Transverse colon (tissue), 4 donors: ENCODE measurements around the gene SLC13A1. TPM values are rescaled to one million over a fixed set of nuclear protein-coding genes. Genes with fewer than 3 reads are reported as not detected.

ENCODE experiments used
- DNase-seq: peaks from one replicate; pipeline ENCODE4 v3.0.0-alpha.2; 2019
- H3K27ac ChIP-seq, 4 donors: fragments of 200-600 bp; sonication (generic); 2 replicates each; pipeline ENCODE4 v1.5.1; 2016 to 2018; ENCODE audit warnings: inconsistent platforms in 4 of 4
- H3K27me3 ChIP-seq: fragments of 200-600 bp; sonication (generic); 2 replicates; pipeline ENCODE4 v1.5.1; 2017; ENCODE audit warnings: inconsistent platforms
- H3K36me3 ChIP-seq, 4 donors: fragments of 200-600 bp; sonication (generic); 2 replicates each; pipeline ENCODE4 v1.5.1; 2017 to 2019; ENCODE audit warnings: inconsistent platforms in 4 of 4
- H3K4me1 ChIP-seq, 4 donors: fragments of 200-600 bp; sonication (generic); 2 replicates each; pipeline ENCODE4 v1.5.1; 2017 to 2020; ENCODE audit warnings: inconsistent platforms in 4 of 4
- H3K4me3 ChIP-seq, 4 donors: fragments of 200-600 bp; sonication (generic); 1 replicate in 1 of 4; 2 replicates in 3 of 4; pipeline versions ENCODE4 v1.5.1 to v1.6.1; 2017 to 2019; ENCODE audit warnings: inconsistent platforms in 4 of 4
- H3K9me3 ChIP-seq, 2 donors: fragments of 200-600 bp; sonication (generic); 2 replicates each; pipeline ENCODE4 v1.5.1; 2017 to 2019; ENCODE audit warnings: inconsistent platforms in 2 of 2
- EP300 ChIP-seq: sonication (generic); formaldehyde crosslinking; IDR thresholded peaks from one replicate; pipeline ENCODE4 v1.6.1; 2017; ENCODE audit warnings: antibody characterized with exemption, low read depth
- POLR2A ChIP-seq: fragments of 450-650 bp; IDR thresholded peaks from one replicate; pipeline ENCODE4 v1.6.1; 2016; ENCODE audit warnings: antibody characterized with exemption, mild to moderate bottlenecking, moderate library complexity
- POLR2AphosphoS5 ChIP-seq, 3 donors: sonication (generic); formaldehyde crosslinking; IDR thresholded peaks; one replicate each; pipeline ENCODE4 v1.6.1; 2016; ENCODE audit warnings: antibody characterized with exemption in 3 of 3
- WGBS, 2 donors: methylation state at CpG; one replicate each; pipeline ENCODE4 v1.1.5; 2018; ENCODE audit warnings: low coverage in 1 of 2; 5-methylcytosine and 5-hydroxymethylcytosine counted together
- in situ Hi-C, 4 donors: fragments of 200-750 bp; cut with MboI; loops; one replicate each; pipeline versions ENCODE4 v1.15.0 to v1.15.1; 2017; ENCODE audit warnings: low sequenced_read_pairs in 3 of 4, low pct_ligation_motif_present in 1 of 4, low pct_unique_long_range_greater_than_20kb in 1 of 4
- intact Hi-C: fragments of 100-400 bp; cut with DNase I; formaldehyde crosslinking; loops from one replicate; pipeline ENCODE4 v1.15.1; 2023; ENCODE audit warnings: low total_unique reads
- total RNA-seq, 4 donors: library from RNA; depleted of rRNA; stranded (reverse); fragments of >200 nt; gene quantifications; one replicate each; pipeline ENCODE4 v1.1.0, GENCODE V29; 2016
- TF ChIP-seq, protein P1 (sequence below), 5 experiments: fragments of 200-600 bp in 3 of 5; fragments of 450-650 bp in 2 of 5; sonication (generic) in 3 of 5; IDR thresholded peaks; 1 replicate in 2 of 5; 2 replicates in 3 of 5; pipeline ENCODE4 v1.5.1; 2016 to 2017; ENCODE audit warnings: antibody characterized with exemption in 5 of 5, inconsistent platforms in 3 of 5, mild to moderate bottlenecking in 2 of 5, moderate library complexity in 1 of 5

Gene SLC13A1
- total RNA-seq, 4 donors from 2014 or later = 2.1 to 7.5 TPM; not detected in 2

GRCh38 chr7:123131961-123132360, 67.8 kb downstream of the SLC13A1 start:
- in situ Hi-C loops = no loop called here
- H3K4me1 ChIP-seq = no peaks in the 10 kb centered on the region
- H3K27me3 ChIP-seq = no peaks in the 10 kb centered on the region
- intact Hi-C loops = no loop called here
- no peaks in the 10 kb centered on the region for H3K9me3 ChIP-seq
- no peak for TF ChIP-seq POLR2A
- DNase-seq = no peak
- no peak overlapping the region for H3K4me3 ChIP-seq
- no peaks in the 10 kb centered on the region for H3K36me3 ChIP-seq
- WGBS, 2 donors = 68% methylated on average over 1 of the region's 1 CpG; no CpG with 5 or more reads in 1 of the 2 donors
- H3K27ac ChIP-seq = no peak overlapping the region

- Histone ChIP-seq H3K9me3 (no peaks in the 10 kb centered on the region), H3K27me3 (no peaks in the 10 kb centered on the region), H3K27ac (no peak overlapping the region), H3K4me3 (no peak overlapping the region), H3K36me3 (no peaks in the 10 kb centered on the region), H3K4me1 (no peaks in the 10 kb centered on the region)
- in situ Hi-C loops (no loop called here), intact Hi-C loops (no loop called here)
- WGBS, 2 donors = 48 to 49% methylated on average over 2 of the region's 2 CpGs
- TF ChIP-seq POLR2AphosphoS5 (IDR thresholded peaks at IDR 0.05) = no peak
- DNase-seq = no peak
Measured at GRCh38 chr7:123131556-123131955, 68.2 kb downstream of the SLC13A1 start.

DNA sequence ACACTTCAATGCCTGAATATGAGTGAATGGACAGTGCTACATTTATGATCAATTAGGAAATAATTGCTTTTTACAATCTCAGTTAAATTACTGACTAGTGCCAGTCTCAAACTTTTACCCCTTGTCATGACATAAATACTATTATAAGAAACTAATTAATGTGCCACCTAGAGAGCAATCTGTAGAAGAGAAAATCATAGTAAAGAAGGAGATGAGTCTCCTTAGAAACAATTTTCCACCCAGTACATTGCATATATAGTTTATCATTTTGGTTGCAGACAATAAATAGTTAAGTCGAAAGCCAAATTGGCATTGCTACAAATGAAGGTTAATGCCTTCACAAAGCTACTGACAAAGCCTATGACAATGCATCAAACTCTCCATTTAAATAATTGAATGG, 68.6 kb downstream of the SLC13A1 start:
- intact Hi-C loops (no loop called here), in situ Hi-C loops (no loop called here)
- DNase-seq = no peak
- no peak overlapping the region for H3K4me3 ChIP-seq
- TF ChIP-seq EP300 = no peak
- TF ChIP-seq POLR2A = no peak
- no peak for TF ChIP-seq POLR2AphosphoS5 (IDR thresholded peaks at IDR 0.05)
- TF ChIP-seq, protein P1, sequence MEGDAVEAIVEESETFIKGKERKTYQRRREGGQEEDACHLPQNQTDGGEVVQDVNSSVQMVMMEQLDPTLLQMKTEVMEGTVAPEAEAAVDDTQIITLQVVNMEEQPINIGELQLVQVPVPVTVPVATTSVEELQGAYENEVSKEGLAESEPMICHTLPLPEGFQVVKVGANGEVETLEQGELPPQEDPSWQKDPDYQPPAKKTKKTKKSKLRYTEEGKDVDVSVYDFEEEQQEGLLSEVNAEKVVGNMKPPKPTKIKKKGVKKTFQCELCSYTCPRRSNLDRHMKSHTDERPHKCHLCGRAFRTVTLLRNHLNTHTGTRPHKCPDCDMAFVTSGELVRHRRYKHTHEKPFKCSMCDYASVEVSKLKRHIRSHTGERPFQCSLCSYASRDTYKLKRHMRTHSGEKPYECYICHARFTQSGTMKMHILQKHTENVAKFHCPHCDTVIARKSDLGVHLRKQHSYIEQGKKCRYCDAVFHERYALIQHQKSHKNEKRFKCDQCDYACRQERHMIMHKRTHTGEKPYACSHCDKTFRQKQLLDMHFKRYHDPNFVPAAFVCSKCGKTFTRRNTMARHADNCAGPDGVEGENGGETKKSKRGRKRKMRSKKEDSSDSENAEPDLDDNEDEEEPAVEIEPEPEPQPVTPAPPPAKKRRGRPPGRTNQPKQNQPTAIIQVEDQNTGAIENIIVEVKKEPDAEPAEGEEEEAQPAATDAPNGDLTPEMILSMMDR (IDR thresholded peaks at IDR 0.05) = no peak
- H3K4me1 ChIP-seq = no peaks in the 10 kb centered on the region
- 70 to 97% methylated on average over 1 of the region's 1 CpG for WGBS, 2 donors
- no peak overlapping the region for H3K27ac ChIP-seq
- H3K27me3 ChIP-seq = no peaks in the 10 kb centered on the region
- H3K9me3 ChIP-seq = no peaks in the 10 kb centered on the region
- H3K36me3 ChIP-seq = no peaks in the 10 kb centered on the region

DNA sequence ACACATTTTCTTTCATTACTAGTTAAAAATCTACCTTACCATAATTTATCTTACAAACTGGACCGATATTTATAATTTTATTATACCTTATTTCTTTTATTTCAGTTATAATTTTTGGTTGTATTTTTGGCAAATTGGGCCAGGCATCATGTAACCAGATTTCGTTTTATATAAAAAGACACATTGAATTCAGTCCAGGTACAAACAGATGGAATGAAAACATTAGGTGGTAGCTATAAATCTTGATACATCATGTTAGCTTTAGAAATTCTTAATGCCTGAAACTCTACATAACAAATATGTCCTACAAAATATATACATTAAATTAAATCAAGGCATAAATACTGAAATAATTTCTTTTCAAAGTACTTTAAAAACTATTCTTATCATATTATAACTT, 73.1 kb downstream of the SLC13A1 start:
- Histone ChIP-seq H3K36me3 (no peaks in the 10 kb centered on the region), H3K27me3 (no peaks in the 10 kb centered on the region), H3K4me3 (no peak overlapping the region), H3K27ac (no peak overlapping the region), H3K9me3 (no peaks in the 10 kb centered on the region), H3K4me1 (no peaks in the 10 kb centered on the region)
- 58 to 69% methylated on average over 2 of the region's 2 CpGs for WGBS, 2 donors
- intact Hi-C loops = no loop called here
- in situ Hi-C loops = no loop called here
- DNase-seq = no peak
- TF ChIP-seq, protein P1 (IDR thresholded peaks at IDR 0.05) = no peak
- TF ChIP-seq EP300 (no peak), POLR2AphosphoS5 (IDR thresholded peaks at IDR 0.05) (no peak)

GRCh38 chr7:123126171-123126570, 73.6 kb downstream of the SLC13A1 start:
- no peak overlapping the region for H3K4me3 ChIP-seq
- no peaks in the 10 kb centered on the region for H3K27me3 ChIP-seq
- in situ Hi-C loops = no loop called here
- H3K27ac ChIP-seq = no peak overlapping the region
- TF ChIP-seq EP300 (no peak), POLR2AphosphoS5 (IDR thresholded peaks at IDR 0.05) (no peak), POLR2A (no peak)
- TF ChIP-seq, protein P1 (IDR thresholded peaks at IDR 0.05) = no peak
- no peak for DNase-seq
- no peaks in the 10 kb centered on the region for H3K36me3 ChIP-seq
- H3K9me3 ChIP-seq = no peaks in the 10 kb centered on the region
- intact Hi-C loops = no loop called here
- no peaks in the 10 kb centered on the region for H3K4me1 ChIP-seq
